HUES64 (cell line): ENCODE measurements around the gene ARHGEF6.

ENCODE experiments used
- H3K27ac ChIP-seq: 2 replicates; pipeline ENCODE4 v1.7.0; 2013; ENCODE audit warnings: low read depth, low read length, inconsistent platforms
- H3K27me3 ChIP-seq: 2 replicates; pipeline ENCODE4 v1.6.1; 2013; ENCODE audit warnings: mild to moderate bottlenecking, low read length; ENCODE audit not compliant: insufficient read depth
- H3K36me3 ChIP-seq: 2 replicates; pipeline ENCODE4 v1.6.1; 2013; ENCODE audit warnings: mild to moderate bottlenecking, low read length; ENCODE audit not compliant: insufficient read depth
- H3K4me1 ChIP-seq: 2 replicates; pipeline ENCODE4 v1.6.1; 2013; ENCODE audit warnings: mild to moderate bottlenecking, low read length, moderate library complexity; ENCODE audit not compliant: insufficient read depth
- H3K4me3 ChIP-seq: 2 replicates; pipeline ENCODE4 v1.5.1; 2013; ENCODE audit warnings: mild to moderate bottlenecking, low read length, moderate library complexity
- H3K9ac ChIP-seq: 2 replicates; pipeline ENCODE4 v1.6.1; 2013; ENCODE audit warnings: mild to moderate bottlenecking, low read depth, low read length
- H3K9me3 ChIP-seq: 2 replicates; pipeline ENCODE4 v1.6.1; 2013; ENCODE audit warnings: low read depth, low read length; ENCODE audit not compliant: insufficient read depth
- WGBS: fragments of 150-250, 120-280 bp; methylation state at CpG from one replicate; pipeline ENCODE4 v1.1.7; 2013; ENCODE audit warnings: missing lambda C conversion rate; 5-methylcytosine and 5-hydroxymethylcytosine counted together

Gene ARHGEF6

DNA sequence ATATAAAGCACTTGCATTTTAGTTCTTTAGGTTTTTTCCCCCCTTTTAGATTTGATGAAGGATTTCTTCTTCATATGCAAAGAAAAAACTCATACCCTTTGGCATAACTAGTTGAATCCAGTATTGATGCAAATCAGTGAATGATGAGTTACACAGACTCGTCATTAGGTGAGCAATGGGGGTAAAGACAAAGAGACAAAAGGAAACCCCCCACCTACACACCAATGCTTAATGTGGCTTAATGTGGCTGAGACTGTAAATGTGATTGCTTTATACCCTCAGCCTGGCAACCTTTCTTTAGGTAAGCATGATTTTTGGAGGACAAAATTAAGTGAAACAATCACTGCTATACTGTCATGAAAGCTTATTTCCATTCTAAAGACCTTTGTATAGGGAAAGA, 93.3 kb downstream of the ARHGEF6 start:
- Histone ChIP-seq H3K9me3 (no peaks in the 10 kb centered on the region), H3K9ac (no peak overlapping the region), H3K4me3 (no peak overlapping the region), H3K36me3 (no peaks in the 10 kb centered on the region), H3K27me3 (no peaks in the 10 kb centered on the region), H3K4me1 (peaks cover 13% of the 10 kb centered on the region), H3K27ac (no peak overlapping the region)
- WGBS, result no CpG with 5 or more reads among the region's 1 CpG

GRCh38 chrX:136684120-136684519, 96.6 kb downstream of the ARHGEF6 start:
- Histone ChIP-seq H3K4me3 (no peak overlapping the region), H3K27me3 (no peaks in the 10 kb centered on the region), H3K36me3 (no peaks in the 10 kb centered on the region), H3K4me1 (peaks cover 6% of the 10 kb centered on the region), H3K27ac (no peak overlapping the region), H3K9ac (no peak overlapping the region), H3K9me3 (no peaks in the 10 kb centered on the region)
- WGBS, result 73% methylated on average over 5 of the region's 5 CpGs

DNA sequence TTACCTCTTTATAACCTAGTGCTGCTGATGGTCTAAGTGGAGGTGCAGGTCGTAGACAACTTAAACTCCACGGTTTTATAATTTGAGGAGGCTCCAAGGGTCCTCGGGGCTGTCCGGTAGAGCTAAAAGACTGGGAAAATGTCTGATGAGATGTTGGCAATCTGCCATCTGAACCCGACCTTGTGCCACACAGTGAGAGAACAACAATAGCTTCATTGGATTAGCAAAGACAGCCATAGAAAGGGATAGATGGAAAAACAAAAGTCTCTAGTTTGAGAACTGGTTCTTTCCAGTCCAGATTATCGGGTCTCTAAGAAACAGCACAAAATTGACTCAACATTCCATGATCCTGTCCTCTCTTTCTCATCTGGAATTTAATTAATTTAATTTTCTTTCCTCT, 101.2 kb downstream of the ARHGEF6 start:
- 95% methylated on average over 6 of the region's 6 CpGs for WGBS
- Histone ChIP-seq H3K36me3 (no peaks in the 10 kb centered on the region), H3K4me3 (no peak overlapping the region), H3K4me1 (no peaks in the 10 kb centered on the region), H3K9me3 (no peaks in the 10 kb centered on the region), H3K27me3 (no peaks in the 10 kb centered on the region), H3K27ac (no peak overlapping the region), H3K9ac (no peak overlapping the region)

DNA sequence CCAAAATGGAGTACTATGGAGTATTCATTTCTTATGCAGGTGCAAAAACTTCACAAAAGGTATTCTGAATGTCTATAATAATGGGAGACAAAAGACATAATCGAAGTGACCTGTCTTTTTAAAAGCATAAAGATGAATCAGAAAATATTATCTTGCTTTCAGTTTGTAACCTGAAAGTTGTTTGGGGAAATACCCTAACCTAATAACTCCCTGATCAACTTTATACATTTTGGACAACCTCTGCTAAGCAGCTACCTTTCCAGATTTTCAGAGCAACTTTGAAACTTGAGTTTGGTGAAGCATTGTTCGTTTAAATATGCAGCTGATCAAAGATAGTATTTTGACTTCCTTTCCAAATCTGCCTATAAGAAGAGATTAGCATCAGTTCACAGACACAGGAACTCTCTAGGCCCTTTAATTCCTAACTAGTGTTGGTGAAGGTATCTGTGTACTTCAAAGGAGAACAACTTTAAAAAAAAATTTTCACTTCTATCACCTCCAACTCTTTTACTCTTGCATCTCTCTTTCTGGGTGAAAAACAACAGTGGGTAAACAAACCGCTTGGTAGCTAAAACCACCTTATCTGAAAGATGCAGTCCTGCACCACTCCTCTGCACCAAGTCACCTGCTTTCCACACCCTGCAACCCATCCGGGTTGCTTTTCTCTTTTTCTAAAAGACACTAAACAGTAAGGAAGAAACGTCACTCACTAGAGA, 106.3 kb downstream of the ARHGEF6 start:
- Histone ChIP-seq H3K9ac (no peak overlapping the region), H3K9me3 (no peaks in the 10 kb centered on the region), H3K4me1 (no peaks in the 10 kb centered on the region), H3K27ac (no peak overlapping the region), H3K36me3 (no peaks in the 10 kb centered on the region), H3K27me3 (no peaks in the 10 kb centered on the region), H3K4me3 (no peak overlapping the region)
- WGBS, result 87% methylated on average over 3 of the region's 5 CpGs

DNA sequence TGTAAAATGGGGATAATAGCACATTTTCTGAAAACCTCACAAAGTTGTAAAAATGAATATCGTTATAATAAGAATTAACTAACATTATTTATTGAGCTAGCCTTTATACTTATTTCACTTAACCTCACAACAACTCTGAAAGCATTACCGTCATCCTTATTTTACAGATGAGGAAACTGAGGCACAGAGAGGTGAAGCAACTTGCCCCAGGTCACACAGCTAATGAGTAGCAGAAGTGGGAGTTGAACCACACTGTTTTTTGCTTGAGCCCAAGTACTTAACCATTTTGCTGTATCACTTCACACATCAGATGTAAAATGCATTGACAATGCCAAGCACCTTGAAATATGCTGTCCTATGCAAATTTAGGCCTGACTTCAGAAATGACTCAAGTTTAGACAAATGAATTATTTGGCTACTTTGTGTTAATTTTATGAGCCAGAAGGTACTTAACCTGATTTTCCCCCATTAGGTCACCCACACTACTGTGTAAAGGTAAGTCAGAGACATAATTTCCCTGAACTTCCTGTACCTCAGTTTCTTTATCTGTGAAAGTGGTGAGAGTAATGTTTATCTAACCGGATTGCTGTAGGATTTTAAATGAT, 109.6 kb downstream of the ARHGEF6 start:
- H3K27me3 ChIP-seq, result no peaks in the 10 kb centered on the region

DNA sequence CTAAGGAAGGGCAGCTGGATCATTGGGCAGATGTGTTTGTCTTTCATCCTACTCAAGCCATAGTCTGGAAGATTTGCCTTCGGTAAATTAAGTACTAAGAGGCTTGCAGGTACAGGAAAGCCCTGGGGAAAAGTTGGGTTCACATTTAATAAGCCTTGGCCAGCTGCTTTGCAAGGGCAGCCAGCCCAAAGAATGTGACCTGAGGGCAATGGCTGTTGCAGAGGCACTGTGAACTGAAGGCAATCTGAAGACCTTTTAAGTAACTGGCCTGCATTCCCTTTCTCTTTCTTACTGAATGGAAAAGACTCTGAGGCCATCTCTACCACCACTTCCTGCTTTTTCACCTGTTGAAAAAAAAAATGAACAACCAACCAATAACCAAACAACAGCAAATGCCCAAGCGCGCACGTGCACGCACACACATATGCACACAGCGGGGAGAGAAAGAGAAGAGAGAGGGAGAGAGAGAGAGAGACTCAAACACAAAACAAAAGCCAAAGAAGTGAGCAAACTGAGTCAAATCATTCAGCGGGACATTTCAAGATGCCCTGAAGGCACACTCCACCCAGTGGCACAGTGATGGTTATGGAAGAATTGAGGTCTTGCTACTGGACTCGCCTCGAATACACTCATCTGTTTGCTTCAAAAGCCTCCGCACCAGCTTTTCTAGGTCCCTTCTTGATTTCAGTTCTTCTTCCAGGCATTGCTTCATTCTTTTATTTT, 113.1 kb downstream of the ARHGEF6 start:
- no peak overlapping the region for H3K4me3 ChIP-seq
- no peaks in the 10 kb centered on the region for H3K27me3 ChIP-seq
- no peaks in the 10 kb centered on the region for H3K36me3 ChIP-seq
- WGBS, result 94% methylated on average over 5 of the region's 10 CpGs
- no peak overlapping the region for H3K9ac ChIP-seq
- H3K27ac ChIP-seq, result no peak overlapping the region
- H3K4me1 ChIP-seq, result no peaks in the 10 kb centered on the region
- peaks cover 2% of the 10 kb centered on the region; the same call in 1 of the 2 replicates for H3K9me3 ChIP-seq

More for the DNA sequence above, 109.6 kb downstream of the ARHGEF6 start:
- H3K36me3 ChIP-seq, result no peaks in the 10 kb centered on the region
- H3K9me3 ChIP-seq, result no peaks in the 10 kb centered on the region
- no peak overlapping the region for H3K4me3 ChIP-seq
- WGBS, result 100% methylated on average over 2 of the region's 3 CpGs
- no peaks in the 10 kb centered on the region for H3K4me1 ChIP-seq
- no peak overlapping the region for H3K27ac ChIP-seq
- H3K9ac ChIP-seq, result no peak overlapping the region

DNA sequence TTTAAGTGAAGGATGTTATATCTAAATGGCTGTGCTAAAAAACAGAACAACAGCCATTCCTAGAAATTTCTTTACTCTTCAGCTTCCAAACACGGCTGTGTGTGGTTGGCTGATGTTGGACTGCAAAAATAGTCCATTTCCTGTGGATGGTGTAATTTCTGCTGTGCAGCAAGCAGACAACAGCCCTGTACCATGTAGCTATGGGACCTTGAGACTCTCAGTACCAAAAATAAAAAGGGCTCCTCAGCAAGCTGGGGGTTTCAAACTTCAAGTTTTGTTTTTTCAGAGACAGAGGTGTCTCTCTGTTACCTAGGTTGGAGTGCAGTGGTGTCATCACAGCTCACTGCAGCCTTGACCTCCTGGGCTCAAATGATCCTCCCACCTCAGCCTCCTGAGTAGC, 114.6 kb downstream of the ARHGEF6 start:
- no peak overlapping the region for H3K4me3 ChIP-seq
- H3K9me3 ChIP-seq, result peaks cover 2% of the 10 kb centered on the region; the same call in 1 of the 2 replicates
- H3K27ac ChIP-seq, result no peak overlapping the region
- no peak overlapping the region for H3K9ac ChIP-seq
- H3K4me1 ChIP-seq, result no peaks in the 10 kb centered on the region
- no peaks in the 10 kb centered on the region for H3K27me3 ChIP-seq
- no CpG with 5 or more reads among the region's 1 CpG for WGBS
- no peaks in the 10 kb centered on the region for H3K36me3 ChIP-seq

DNA sequence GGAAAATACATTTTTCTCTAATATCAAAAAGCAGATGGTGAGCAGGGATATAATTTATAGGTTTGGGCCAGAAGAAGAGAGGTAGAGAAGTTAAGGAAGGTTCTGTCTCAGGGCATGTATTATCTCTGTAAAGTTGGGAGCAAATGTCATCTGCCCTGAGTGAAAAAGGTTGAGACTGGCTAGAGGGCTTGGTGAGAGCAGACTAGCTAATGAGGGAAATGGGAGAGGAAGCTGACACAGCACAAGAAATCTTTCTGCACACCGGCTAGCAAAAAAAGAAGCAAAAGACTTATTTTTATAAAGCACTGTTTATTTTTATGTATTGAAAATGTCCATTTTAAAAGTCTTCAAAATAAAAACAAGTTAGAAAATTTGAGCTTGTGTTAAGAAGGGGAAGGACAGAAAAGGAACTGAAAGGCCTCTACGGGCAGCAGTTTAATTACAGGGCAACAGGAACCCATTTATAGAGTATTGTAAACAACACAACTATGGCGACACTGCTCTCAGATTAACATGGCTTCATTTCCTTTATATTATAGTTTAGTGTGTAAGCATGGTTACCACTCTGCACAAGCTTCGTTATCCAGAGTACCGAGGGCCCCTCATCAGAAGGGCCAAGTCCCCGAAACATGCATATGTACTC, 115.4 kb downstream of the ARHGEF6 start:
- Histone ChIP-seq H3K27me3 (no peaks in the 10 kb centered on the region), H3K4me3 (no peak overlapping the region), H3K4me1 (no peaks in the 10 kb centered on the region), H3K9ac (no peak overlapping the region), H3K36me3 (no peaks in the 10 kb centered on the region), H3K27ac (no peak overlapping the region), H3K9me3 (peaks cover 2% of the 10 kb centered on the region; the same call in 1 of the 2 replicates)
- 97% methylated on average over 3 of the region's 6 CpGs for WGBS

GRCh38 chrX:136662976-136663375, 117.8 kb downstream of the ARHGEF6 start:
- H3K36me3 ChIP-seq, result no peaks in the 10 kb centered on the region
- no peak overlapping the region for H3K4me3 ChIP-seq
- H3K4me1 ChIP-seq, result no peaks in the 10 kb centered on the region
- H3K27me3 ChIP-seq, result no peaks in the 10 kb centered on the region
- no peak overlapping the region for H3K9ac ChIP-seq
- WGBS, result no CpG with 5 or more reads among the region's 1 CpG
- H3K9me3 ChIP-seq, result peaks cover 2% of the 10 kb centered on the region; the same call in 1 of the 2 replicates
- H3K27ac ChIP-seq, result no peak overlapping the region

- peaks cover 2% of the 10 kb centered on the region; the same call in 1 of the 2 replicates for H3K9me3 ChIP-seq
- no peaks in the 10 kb centered on the region for H3K36me3 ChIP-seq
- no peak overlapping the region for H3K4me3 ChIP-seq
- no peaks in the 10 kb centered on the region for H3K27me3 ChIP-seq
- no peak overlapping the region for H3K9ac ChIP-seq
- no peaks in the 10 kb centered on the region for H3K4me1 ChIP-seq
- no peak overlapping the region for H3K27ac ChIP-seq
- WGBS, result 91% methylated on average over 2 of the region's 2 CpGs
Measured at GRCh38 chrX:136662104-136662503, 118.6 kb downstream of the ARHGEF6 start.

DNA sequence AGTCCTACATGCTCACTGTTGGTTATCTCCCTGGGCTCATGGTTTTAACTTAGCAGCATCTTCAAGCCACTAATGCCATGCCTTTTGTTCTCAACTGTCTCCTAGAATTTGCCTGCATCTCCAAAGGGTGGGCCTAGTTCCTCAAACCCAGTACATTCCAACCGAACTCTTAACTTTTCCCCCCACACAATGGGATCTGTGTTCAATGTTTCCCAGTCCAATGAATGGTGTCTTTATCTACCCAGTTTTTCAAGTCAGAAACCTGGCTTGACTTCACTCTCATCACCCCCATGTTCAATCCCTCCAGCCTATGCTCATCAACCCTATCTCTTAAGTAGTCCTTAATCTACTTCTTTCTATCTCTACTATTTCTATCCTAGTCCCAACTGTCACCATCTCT, 119.8 kb downstream of the ARHGEF6 start:
- WGBS, result 82% methylated on average over 1 of the region's 1 CpG
- Histone ChIP-seq H3K9ac (no peak overlapping the region), H3K4me3 (no peak overlapping the region), H3K36me3 (no peaks in the 10 kb centered on the region), H3K9me3 (peaks cover 2% of the 10 kb centered on the region; the same call in 1 of the 2 replicates), H3K27ac (no peak overlapping the region), H3K4me1 (no peaks in the 10 kb centered on the region), H3K27me3 (no peaks in the 10 kb centered on the region)
